ENCODE results near the gene ZFP91. TPM values are rescaled to one million over a fixed set of nuclear protein-coding genes. Genes with fewer than 3 reads are reported as not detected.

Gene ZFP91
- total RNA-seq, 1 donor from 2014 or later: 53.2 TPM

Other genes starting within 250 kb of the ZFP91 start
- gene OR5B17, start 220.0 kb upstream of the ZFP91 start, total RNA-seq: not detected
- gene OR5B3, start 172.2 kb upstream of the ZFP91 start, total RNA-seq: not detected
- not detected for gene OR5B2, start 150.9 kb upstream of the ZFP91 start, total RNA-seq
- gene OR5B12, start 136.8 kb upstream of the ZFP91 start, total RNA-seq: not detected
- not detected for gene OR5B21, start 71.0 kb upstream of the ZFP91 start, total RNA-seq
- 3.9 TPM for gene LPXN, start 3.2 kb upstream of the ZFP91 start, total RNA-seq
- gene CNTF, start 43.6 kb downstream of the ZFP91 start, total RNA-seq: 1.1 TPM
- gene GLYAT, start 152.9 kb downstream of the ZFP91 start, total RNA-seq: not detected

All from tongue (tissue), 1 donor.